NCI-H510A treated with DMSO at 0.1 percent for 48 hours (cell line): ENCODE results near the gene SPECC1L.

Source experiments
- DNase-seq: peaks from one replicate; lab custom pipeline; 2025; lab: John Stamatoyannopoulos, UW

SPECC1L gene

DNA sequence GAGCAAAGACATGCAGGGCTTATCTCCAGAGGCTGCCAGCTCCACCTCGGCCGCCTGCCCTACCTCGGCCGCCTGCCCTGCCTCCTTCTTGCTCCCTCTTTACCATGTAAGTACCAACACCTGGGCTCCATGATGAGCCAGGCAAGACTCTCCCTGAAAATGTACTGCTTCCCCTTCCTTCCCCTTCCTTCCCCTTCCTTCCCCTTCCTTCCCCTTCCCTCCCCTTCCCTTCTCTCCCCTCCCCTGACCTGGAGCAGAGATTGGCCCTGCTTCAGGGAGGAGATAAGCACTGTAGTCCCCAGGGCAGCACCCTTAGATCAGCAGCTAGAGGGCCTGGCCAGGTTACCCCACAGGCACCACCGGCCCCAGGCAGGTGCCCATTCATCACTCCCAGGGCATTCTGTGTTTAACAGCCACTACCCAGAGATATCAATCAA lies 131.3 kb downstream of the SPECC1L start:
- no peak for DNase-seq

DNA sequence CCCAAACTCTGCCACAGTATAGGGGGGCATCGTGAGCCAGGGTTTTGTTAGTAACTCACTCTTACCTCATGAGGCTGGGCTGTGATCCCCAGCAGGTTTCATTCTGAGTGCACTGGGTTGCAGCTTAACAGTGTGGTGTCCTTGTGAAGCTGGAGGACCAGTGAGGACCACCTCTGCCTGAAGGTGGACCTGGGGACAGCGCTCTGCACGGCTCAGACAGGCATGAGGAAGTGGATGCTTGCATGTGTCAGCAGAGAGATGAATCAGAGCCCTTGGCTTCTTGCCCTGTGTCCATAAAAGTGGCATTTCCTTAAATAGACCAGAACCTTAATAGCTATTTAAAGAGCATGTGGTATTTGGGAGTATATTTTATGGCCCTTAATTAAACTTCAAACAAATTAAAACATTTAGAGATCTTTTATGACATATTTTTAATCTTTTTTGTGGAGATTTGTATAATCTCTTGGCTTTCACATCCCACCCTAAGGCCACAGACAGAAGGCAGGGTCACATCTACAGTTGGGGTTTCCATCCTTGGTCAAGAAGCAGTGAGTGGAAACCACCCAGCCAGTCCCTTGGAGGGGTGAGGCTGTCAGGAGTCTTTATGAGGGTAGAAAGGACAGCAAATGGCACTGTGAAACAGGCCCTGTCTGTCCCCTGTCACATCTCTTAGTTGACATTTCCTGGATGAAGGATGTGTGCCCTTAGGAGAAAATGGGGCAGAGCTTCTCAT lies 132.0 kb downstream of the SPECC1L start:
- DNase-seq: no peak

DNA sequence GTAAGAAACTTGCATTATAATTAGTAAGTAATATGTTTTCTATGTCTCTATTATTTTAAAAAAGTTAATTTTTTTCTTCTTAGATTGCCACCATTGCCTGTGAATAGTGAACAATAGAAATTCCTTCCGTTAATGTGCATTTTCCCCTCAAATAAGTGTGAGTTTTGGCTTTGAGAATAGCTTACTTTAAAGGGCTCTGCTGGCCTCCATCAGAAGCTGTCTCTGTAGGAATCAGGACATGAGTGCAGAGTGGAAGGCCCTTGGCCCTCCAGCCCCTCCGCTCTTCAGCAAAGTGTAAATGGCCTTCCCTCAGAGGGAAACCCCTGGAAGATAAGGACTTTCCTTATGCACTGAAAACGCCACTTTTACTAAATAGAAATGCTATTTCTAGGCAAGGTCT lies 132.7 kb downstream of the SPECC1L start:
- DNase-seq: no peak

DNA sequence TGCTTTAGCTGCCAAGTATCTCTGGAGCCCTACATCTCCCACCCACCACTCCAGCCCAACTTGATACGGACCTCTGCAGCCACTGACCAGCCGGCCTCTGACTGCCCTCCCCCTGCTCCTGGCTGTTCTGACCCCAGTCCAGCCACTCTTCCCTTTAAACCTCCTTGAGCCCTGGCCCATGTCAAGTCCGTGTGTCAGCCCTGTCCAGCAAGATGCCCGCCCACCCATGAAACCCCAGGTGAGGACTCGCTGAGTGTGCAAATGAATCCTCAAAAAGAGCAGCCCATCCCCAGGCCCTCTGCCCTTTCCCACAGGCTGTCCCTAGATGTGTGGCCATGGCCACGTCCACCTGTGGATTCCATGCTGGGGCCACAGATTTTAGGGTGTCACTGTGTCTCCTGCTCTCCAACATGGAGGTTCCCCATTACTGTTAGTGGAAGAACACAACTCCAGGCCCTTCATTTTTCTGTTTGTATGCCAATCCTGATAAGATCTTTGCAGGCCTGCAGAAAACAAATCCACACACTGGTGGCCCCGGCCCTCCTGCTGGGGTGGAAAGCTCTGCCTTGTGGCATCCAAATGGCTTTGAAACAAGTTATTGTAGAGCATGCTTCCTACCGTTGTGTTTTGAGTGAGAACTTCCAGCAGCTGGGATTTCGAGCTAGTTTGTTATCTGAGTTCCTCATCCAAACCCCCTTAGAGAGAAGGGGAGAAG lies 134.1 kb downstream of the SPECC1L start:
- no peak for DNase-seq

DNA sequence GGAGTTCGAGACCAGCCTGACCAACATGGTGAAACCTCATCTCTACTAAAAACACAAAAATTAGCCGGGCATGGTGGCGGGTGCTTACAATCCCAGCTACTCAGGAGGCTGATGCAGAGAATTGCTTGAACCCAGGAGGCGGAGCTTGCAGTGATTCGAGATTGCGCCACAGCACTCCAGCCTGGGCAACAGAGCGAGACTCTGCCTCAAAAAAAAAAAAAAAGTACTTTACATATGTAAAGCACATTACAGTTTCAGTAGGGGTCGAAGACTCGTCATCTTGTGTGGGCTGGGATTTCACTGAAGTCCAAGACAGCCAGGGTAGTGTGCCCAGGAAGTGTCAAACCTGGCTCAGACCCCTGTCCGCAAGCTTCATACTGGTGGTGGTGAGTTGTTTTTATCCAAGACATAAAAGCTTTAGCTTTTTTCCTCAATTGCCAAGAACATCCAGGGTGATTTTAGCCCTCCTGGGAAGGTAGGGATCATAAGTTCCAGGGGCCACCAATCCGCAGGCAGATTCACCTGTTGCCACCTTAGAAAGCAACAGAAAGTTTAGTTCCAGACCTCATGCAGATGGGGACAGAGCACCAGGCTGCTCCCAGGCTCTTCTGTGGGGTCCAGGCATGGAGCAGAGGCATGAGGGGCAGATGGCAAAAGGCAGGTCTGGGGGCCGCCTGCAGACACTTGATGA lies 135.1 kb downstream of the SPECC1L start:
- DNase-seq: no peak

DNA sequence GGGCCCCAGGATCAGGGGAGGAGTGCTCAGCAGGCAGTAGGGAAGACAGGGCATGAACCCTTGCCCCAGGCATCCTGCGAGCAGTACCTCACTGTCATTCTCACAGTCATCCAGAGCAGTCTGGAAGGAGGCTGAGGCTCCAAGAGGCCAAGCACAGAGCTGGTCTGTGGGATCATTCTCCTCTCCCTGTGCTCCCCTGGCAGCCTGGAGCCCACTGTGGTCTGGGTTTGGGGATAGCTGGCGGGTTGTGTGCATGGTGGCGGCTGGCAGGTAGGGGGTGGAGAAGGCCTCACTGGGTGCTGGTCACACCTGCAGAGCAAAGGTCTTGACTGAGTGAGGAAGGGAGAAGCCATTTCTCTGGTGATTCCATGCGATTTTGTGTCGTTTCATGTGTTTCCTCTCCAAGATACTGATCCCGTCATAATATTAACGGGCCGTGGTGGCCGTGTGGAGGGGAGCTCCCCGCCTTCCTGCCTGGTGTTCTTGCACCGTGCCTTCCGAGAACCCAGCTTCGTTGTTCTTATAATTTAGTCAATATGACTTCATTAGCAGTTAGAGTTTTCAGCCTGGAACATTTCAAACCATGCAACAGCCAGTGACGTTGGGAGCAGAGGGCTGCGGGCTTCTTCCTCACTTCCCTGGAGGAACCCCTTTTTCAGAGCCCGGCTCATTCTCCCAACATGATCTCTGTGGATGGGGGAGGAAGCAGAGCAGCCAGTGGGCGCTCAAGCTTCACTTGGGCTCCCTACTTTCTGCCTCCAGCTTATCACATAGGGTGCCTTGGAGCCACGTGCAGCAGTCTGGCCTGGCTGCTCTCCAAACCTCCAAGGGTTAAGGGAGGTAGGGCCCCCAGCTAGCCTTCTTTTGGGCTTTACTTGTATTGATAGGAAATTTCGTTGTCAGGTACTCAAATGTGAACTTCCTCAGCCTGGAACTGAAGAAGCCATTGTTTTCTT lies 136.0 kb downstream of the SPECC1L start:
- DNase-seq: no peak

DNA sequence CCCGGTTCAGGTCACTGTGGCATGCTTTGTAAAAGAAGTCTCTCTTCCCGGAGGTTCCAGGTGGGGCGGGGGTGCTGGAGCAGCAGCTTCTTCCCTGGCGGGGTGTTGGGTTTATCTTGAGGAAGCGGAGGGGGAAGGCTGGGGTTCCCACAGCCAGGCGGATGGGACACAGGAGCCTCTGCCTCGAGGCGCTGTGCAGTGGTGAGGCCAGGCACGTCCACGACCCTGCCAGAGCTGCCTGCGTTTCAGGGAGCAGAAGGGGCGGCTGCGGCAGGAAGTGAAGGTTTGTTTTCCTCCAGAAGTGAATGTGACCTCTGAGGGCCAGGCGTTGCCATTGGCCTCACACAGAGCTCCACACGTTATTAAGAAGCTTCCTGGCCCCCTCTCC lies 136.6 kb downstream of the SPECC1L start:
- no peak for DNase-seq

DNA sequence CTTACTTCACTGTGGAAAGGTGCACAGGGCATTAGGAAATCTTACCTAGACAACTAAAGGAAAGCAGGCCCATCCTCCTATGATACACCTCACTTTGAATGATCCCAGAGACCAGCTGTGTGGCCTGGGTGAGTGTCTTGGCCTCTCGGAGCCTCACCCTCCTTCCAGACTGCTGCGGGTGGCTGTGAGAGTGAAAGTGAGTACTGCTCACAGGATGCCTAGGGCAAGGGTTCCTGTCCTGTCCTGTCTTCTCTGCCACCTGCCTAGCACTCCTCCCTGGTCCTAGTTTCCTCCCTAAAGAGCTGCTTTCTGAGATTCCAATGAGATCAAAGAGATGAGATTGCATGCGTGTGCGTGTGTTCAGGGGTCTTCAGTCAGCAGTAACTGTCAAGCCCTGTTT lies 137.3 kb downstream of the SPECC1L start:
- DNase-seq: no peak

DNA sequence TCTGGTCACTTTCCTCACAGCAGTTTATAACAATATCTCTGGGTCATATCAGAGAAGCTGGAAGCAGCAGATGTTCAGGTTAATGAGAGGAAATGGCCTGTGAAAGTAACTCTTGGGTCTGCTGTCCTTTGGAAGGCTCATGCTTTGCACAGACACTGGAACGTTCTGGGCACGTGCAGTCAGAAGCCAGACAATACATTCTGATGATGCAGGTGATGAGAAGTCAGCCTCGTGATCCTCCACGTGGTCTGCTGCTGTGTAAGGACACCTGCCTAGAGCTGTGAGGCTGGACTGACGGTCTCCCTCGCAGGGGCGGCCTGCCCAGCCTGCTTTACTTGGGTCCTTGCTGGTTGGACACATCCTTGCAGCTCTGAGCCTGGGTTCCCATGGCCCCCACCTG lies 138.0 kb downstream of the SPECC1L start:
- no peak for DNase-seq

DNA sequence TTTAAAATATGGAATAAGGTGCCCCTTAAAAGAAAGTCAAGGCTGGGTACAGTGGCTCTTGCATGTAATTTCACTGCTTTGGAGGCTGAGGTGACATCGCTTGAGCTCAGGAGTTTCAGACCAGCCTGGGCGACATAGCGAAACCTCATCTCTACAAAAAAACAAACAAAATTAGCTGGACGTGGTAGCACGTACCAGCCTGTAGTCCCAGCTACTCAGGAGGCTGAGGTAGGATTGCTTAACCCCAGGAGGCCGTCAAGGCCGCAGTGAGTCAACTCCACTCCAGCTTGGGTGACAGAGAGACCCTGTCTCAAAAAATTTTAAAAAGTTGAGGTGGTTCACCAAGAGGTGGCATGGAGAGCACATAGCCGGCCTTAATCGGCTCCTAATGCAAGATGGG lies 139.1 kb downstream of the SPECC1L start:
- DNase-seq: no peak

DNA sequence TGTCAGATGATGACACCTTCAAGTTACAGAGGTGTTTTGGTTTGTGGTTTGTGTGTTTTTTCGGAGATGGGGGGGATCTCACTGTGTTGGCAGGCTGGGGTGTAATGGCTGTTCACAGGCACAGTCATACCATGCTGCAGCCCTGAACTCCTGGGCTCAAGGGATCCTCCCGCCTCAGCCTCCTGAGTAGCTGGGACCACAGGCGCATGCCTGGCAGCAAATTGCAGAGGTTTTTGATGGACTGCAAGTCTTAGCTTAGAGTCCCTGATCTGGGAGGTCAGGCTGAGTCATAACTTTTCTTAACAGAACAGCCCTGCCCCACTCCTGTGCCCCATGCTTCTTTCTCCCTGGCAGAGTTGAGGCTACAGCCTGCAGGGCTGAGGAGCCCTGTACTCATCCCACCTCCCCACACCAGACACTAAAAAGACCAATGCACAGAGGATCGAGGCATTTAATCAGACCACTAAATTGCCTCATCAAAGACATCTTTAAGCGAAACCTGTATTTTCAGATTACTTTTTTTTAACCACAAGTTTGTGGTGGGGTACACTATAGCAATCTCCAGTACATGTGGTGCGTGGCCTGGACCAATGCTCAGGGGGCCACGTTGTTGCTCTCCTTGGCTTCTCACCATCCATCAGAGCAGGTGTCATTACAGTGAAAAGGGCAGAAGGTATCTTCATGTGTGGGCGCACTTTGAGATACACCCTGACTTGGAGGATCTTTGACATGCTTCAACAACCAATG lies 139.7 kb downstream of the SPECC1L start:
- no peak for DNase-seq

DNA sequence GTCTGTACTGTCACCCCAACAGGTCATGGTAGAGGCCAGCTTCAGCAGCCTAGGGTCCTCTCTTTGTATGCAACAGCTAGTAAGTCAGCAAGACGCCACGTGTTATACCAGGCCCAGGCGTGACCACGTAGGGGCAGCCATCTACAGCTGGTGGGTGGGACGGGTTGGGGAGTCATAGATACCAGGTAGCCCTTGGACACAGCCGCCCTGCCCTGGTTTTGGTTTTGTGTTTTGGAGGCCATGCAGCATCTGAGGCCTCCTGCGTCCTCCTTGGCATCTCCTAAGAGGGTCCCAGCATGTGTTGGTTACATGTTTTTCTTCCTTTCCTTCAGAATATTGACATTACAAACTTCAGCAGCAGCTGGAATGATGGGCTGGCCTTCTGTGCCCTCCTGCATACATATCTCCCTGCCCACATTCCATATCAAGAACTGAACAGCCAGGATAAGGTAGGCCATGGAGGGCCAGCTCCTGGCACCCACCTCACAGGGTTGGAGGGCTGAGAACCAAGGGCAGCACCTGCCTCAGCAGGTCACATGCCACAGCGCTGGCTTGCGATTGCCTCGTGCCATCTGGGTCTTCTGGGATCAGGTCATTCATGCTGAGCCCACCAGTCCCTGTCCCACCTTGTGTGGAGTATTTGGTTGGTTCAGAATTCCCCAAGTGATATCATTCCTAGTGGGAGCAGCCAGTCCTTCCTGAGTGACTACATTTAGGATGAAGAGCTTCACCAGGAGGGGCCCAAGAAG lies 140.8 kb downstream of the SPECC1L start:
- no peak for DNase-seq

DNA sequence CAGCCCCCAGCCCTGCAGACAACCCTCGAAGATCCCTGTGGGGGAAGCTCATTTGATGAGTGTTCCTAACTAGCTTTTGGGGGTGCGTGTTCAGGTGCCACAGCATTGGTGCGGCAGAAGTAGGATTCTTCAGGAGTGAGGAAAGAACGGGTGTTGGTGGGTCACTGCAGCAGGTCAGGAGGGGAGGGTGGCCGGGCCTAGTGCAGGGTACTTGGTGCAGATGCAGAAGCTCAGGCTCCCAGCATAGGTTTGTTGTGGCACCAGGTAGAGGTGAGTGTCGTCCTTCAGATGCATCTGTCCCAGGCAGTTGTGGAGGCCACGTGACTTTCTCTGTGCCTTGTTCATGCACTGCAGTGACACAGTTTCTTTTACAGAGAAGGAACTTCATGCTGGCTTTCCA lies 141.6 kb downstream of the SPECC1L start:
- no peak for DNase-seq

DNA sequence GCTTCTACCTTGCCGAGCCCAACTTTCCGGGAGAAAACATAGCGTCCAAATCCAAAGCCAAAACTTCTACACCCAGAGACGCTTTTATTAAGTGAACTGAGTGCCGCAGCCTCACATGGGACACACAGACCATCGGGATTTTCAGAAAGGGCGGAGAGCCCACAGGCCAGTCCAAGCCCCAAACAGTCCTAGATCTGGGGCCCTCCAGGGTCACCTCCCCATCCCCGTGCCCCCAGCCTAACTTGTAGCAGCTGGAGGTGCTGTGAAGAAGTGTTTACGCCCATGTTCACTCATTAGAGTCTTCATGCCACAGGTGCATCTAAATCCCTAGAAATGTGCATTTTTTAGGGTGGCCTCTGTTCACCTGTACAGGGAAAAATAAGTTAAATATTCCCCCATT lies 142.6 kb downstream of the SPECC1L start:
- no peak for DNase-seq

DNA sequence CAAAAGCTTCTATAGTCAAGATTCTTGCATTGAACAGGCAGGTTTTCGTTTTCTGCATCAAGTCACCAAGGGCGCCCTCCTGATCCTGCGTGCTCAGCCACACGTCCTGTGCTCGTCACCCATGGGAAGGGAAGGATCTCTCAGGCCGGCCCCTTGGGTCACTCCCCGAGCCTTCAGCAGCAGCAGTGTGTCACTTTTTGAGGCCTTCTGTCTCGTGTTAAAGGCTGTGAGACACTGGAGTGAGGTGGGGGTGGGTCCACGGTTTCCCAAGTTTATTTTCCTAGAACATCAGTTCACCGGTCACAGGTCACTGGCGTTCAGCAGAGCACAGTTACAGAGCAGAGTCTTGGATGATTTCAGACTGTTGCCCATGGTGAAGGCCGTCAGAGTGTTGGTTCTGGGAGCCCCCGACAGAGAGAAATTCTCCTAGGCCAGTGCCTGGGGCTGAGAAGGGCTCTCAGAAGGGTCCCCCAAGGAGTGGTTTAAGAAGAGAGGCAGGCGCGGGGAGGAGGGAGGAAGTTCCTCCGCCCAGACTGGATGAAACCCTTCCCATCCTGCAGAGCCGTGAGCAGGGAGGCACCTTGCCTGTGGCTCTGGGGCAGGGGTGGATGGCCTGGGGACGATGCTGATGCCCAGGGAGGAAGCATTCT lies 143.2 kb downstream of the SPECC1L start:
- DNase-seq: no peak

DNA sequence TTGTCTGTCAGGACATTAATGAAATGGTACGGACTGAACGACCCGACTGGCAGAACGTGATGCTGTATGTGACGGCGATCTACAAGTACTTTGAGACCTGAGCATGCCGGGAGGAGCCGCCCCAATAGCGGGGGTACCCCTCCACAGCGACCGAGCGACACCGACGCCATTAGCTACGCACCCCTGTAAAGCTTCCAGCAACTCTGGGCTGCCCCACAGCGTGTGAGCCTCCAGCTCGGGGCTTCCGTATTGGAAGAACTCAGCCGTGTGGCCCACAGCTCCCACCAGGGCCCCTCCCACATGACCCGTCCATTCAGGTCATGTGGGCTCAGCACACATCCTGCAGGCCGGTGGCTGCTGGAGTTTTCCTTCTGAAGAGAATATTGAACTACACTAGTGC lies 143.9 kb downstream of the SPECC1L start:
- DNase-seq: no peak

DNA sequence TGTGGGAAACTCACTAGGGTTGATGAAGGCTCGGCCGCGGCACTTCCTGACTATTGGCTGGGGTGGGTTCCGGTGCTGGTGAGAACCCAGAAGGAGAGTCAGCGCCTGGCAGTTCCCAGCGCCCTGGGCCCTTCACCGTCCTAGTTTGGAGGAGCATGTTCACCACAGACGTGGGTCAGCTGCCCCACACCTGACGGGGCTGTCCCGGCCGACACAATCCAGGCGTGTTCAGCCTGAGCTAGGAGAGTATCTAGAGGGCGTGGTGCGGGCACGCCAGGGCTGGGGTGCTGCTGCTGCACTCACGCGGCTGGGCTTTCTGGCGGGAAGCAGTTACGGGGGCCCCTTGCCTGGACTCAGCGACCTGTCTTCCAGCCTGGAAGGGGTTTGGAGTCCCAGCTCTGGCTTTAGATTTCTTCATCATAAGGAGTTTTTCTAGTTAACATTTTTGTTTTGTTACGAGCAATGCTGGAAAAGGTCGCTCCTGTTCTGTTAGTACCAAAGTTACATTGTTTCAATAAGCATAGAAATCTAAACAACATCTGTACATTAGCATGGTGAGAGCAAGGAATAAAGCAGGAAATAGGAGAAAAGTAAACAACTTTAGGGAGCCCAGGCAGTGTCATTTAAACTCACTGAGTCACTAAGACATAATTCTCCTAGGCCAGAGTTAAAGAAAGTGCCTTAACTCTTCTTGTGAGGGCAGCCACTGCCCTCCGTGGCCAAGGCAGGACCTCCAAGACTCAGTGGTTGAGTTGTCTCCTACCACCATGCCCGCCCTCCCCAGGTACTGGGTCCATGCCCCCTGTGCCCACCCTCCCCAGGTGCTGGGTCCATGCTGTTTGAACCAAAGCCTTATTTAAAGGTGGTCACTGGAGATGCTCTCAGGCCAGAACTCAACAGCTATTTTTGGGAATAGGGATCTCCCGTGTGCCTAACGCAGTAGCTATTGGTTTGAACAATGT lies 144.6 kb downstream of the SPECC1L start:
- DNase-seq: no peak

DNA sequence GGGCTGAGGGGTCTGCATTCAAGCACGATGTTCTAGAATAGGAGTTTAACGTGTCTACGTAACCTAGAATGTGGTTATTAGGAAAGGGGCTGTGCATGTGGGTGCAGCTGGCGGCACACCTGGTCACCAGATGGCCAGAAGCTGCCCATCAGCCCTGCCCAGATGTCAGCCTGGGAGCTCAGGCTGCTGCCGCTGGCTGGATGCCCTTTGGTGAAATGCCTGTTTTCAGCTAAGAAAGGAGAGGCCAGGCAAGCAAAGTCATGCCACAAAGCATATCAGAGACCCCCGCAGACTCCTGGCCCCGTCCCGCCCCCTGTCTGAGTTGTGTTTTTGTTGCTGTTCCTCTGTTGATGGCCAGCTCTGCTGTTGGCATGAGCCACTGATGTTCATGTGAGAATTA lies 145.5 kb downstream of the SPECC1L start:
- DNase-seq: no peak

DNA sequence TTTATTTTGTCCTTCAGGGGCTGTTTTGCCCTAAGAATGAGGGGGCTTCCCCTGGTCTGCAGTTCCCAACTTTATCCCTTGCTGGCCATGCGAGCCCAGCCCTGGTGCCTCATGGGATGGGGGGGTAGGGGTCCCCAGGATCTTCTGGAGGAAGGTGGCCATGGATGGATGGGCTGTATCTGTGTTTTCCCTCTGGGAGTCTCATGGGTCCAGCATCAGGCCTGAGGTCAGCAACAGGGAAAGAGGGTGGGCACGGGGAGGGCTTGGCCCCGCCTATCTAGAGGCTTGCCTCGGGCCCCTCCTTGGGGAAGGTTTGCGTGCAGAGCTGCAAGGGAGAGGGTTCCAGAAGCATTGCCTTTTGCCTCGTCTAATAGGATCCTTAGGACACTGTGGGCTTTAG lies 146.0 kb downstream of the SPECC1L start:
- DNase-seq: no peak
